Measurements from ENCODE around the gene AUTS2. TPM values are rescaled to one million over a fixed set of nuclear protein-coding genes. Genes with fewer than 3 reads are reported as not detected.
A peak's percentile ranks its signal among the peaks of the same experiment; 100 is the strongest.

The AUTS2 gene
- total RNA-seq, 1 experiment from 2014 or later = 50.0 TPM

- no peak for TF ChIP-seq ZNF532 (CRISPR knock-in tag; IDR thresholded peaks at IDR 0.05; ENCODE audit: borderline replicate concordance)
- no peak for TF ChIP-seq PREB (CRISPR knock-in tag; IDR thresholded peaks at IDR 0.05; ENCODE audit: borderline replicate concordance)
- TF ChIP-seq ZNF121 (CRISPR knock-in tag; IDR thresholded peaks at IDR 0.05) = no peak
- TF ChIP-seq ZNF416 (CRISPR knock-in tag; IDR thresholded peaks at IDR 0.05) = no peak
- TF ChIP-seq NR2C2 (CRISPR knock-in tag; IDR thresholded peaks at IDR 0.05) = no peak
- no peak for TF ChIP-seq ZNF281 (CRISPR knock-in tag; IDR thresholded peaks at IDR 0.05)
- no peak for TF ChIP-seq ARID4B (CRISPR knock-in tag; IDR thresholded peaks at IDR 0.05; ENCODE audit: borderline replicate concordance)
- TF ChIP-seq OVOL2 (CRISPR knock-in tag; IDR thresholded peaks at IDR 0.05; ENCODE audit: borderline replicate concordance) = no peak
- no peak for TF ChIP-seq GABPB1 (CRISPR knock-in tag; IDR thresholded peaks at IDR 0.05)
- no peak for TF ChIP-seq SP1 (CRISPR knock-in tag; conservative IDR thresholded peaks at IDR 0.05)
Observed at GRCh38 chr7:70505886-70506285, 907.6 kb downstream of the AUTS2 start (continued).

GRCh38 chr7:70506434-70506833, 908.2 kb downstream of the AUTS2 start:
- DNase-seq (ENCODE audit: low spot score) = peak; percentile 42
- no peaks in the 10 kb centered on the region for H3K36me3 Mint-ChIP-seq
- peaks cover 5% of the 10 kb centered on the region for H3K27me3 Mint-ChIP-seq (ENCODE audit: low read depth)
- POLR2A ChIA-PET = interaction anchor here (0.6 kb wide), 1 partner anchor 12 kb away, joined by 3 read pairs; no protein-coding TSS in a partner anchor
- peak; percentile 82 for ATAC-seq
- CTCF ChIA-PET = interaction anchor here (0.6 to 1.3 kb wide), 4 partner anchors 78 to 192 kb away, joined by 3 to 6 read pairs (median 4); no protein-coding TSS in a partner anchor
- H3K4me3 Mint-ChIP-seq = no peak overlapping the region
- no peak overlapping the region for H3K27ac Mint-ChIP-seq
- H3K9me3 Mint-ChIP-seq = no peaks in the 10 kb centered on the region
- 0 out of 2 replicates have a peak, but pooled peaks cover 3% of the 10 kb centered on the region for H3K4me1 Mint-ChIP-seq
- TF ChIP-seq NR2C2 (CRISPR knock-in tag; IDR thresholded peaks at IDR 0.05) = no peak
- TF ChIP-seq SOX15 (CRISPR knock-in tag; IDR thresholded peaks at IDR 0.05) = no peak
- TF ChIP-seq ETV6 (CRISPR knock-in tag; IDR thresholded peaks at IDR 0.05) = no peak
- no peak for TF ChIP-seq ERG (CRISPR knock-in tag; IDR thresholded peaks at IDR 0.05)
- no peak for TF ChIP-seq ZNF396 (CRISPR knock-in tag; IDR thresholded peaks at IDR 0.05; ENCODE audit: borderline replicate concordance)
- TF ChIP-seq PRRX2 (CRISPR knock-in tag; IDR thresholded peaks at IDR 0.05) = no peak
- no peak for TF ChIP-seq PRDM15 (CRISPR knock-in tag; IDR thresholded peaks at IDR 0.05)
